Measurements from ENCODE around the gene MPL. TPM values are rescaled to one million over a fixed set of nuclear protein-coding genes. Genes with fewer than 3 reads are reported as not detected.

The MPL gene
- total and polyA plus RNA-seq, 9 donors: 0.35 to 2.6 (median 0.73) TPM; not detected in 1

GRCh38 chr1:43387976-43388599, 50.5 kb downstream of the MPL start:
- DNase-seq: no peak
- Histone ChIP-seq H3K4me3 (no peak overlapping the region), H3K27me3 (no peaks in the 10 kb centered on the region), H3K36me3 (no peaks in the 10 kb centered on the region), H3K4me1 (ENCODE audit: insufficient read depth) (peaks cover 4% of the 10 kb centered on the region), H3K9me3 (no peaks in the 10 kb centered on the region), H3K27ac (no peak overlapping the region)
- TF ChIP-seq CTCF (IDR thresholded peaks at IDR 0.05) (no peak), POLR2A (IDR thresholded peaks at IDR 0.05) (no peak), EP300 (IDR thresholded peaks at IDR 0.05) (no peak)
- intact Hi-C loops (cut with DNase I): no loop called here
- 50 to 56% (median 56%) methylated on average over 4 of the region's 4 CpGs for WGBS, 3 donors

DNA sequence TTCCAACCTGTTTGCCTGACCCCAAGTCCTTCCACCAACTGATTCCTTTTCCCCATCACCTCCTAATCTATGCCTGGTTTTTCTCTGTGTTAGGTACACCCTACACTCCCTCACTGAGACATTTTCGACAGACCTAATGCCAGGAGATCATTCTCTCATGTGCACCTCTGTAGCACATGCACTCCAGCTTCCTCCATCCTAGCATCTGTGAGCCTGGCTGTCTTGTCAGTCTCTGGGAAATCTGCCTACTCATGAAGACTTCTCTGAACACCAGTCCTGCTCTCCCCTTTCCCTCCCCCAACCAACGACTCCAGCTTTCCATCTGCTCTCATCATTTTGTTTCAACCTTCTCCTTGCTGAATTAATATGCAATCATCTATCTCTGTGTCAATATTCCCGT, 51.0 kb downstream of the MPL start:
- Histone ChIP-seq H3K9me3 (no peaks in the 10 kb centered on the region), H3K27me3 (no peaks in the 10 kb centered on the region), H3K4me3 (peak overlapping the region; percentile 97), H3K27ac (no peak overlapping the region), H3K4me1 (ENCODE audit: insufficient read depth) (peaks cover 4% of the 10 kb centered on the region), H3K36me3 (no peaks in the 10 kb centered on the region)
- TF ChIP-seq CTCF (IDR thresholded peaks at IDR 0.05): no peak
- WGBS, 3 donors: 28 to 34% (median 30%) methylated on average over 3 of the region's 3 CpGs
- no peak for DNase-seq
- intact Hi-C loops (cut with DNase I): no loop called here

DNA sequence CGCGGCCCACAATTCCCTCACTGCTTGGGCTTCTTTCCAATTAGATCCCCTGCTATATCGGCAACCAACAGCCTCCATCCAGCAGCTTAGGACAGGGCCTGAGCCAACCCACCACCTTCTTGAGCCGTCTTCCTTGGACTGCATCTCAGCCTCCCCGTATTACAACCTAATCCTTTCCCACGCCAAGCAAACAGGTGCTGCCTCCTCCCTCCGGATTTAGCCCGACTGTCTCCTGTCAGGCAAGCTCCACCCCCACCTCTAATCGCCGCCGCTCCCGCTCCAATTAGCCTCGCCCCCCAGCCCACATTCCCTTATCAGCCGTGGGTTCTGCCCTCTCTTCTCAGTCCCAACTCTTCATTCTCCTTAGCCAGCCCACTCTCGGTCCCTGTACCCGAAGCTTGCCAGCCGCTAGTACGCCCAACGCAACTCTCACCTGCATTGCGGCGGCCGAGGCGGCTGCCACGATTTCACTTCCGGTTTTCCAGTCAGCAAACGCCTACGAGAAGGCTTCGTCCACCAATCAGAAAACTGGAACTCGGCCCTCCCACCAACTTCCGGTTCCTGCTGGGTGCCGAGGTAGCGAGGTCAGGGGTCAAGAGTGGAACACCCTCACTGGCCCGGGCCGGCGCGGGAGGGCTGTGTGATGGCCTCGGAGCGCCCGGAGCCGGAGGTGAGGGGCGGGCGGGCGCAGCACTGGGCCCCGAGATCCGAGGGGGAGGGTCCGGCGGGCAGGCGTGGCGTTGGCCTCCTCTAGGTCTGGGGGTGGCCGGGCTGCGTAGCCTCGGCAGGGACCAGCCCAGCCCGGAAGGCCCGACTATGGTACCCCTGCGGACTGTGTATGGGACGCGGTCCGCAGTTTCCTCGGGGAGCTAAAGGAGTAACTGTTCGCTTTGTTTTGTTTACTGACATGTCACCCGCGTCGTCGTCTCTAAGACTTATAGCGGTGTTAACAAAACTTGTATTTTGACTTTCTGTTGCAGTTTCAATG, 52.0 kb downstream of the MPL start, which contains the start of the genes MED8 and SZT2:
Gene MED8, minus strand, starts transcription at position 475 of the 988 bp plus-strand sequence. Its CDS starts 36 bp downstream, at position 439.
Gene SZT2, plus strand, starts transcription at position 574 of the 988 bp plus-strand sequence. Its CDS starts 70 bp downstream, at position 644.
- Histone ChIP-seq H3K36me3 (no peaks in the 10 kb centered on the region), H3K27me3 (no peaks in the 10 kb centered on the region), H3K9me3 (no peaks in the 10 kb centered on the region), H3K4me3 (peak within 1 kb of the TSS; percentile 97), H3K27ac (peak within 1 kb of the TSS; percentile 0 to 65), H3K4me1 (ENCODE audit: insufficient read depth) (peaks cover 4% of the 10 kb centered on the region)
- intact Hi-C loops (cut with DNase I): no loop called here
- DNase-seq: peak; percentile 95 to 97 (median 96)
- WGBS, 3 donors: 0 to 1% (median 0%) methylated on average over 46 to 65 of the region's 65 CpGs
- TF ChIP-seq POLR2A (IDR thresholded peaks at IDR 0.05) (peak; percentile 73), EP300 (IDR thresholded peaks at IDR 0.05) (no peak)

- TF ChIP-seq EP300 (IDR thresholded peaks at IDR 0.05) (no peak), POLR2A (IDR thresholded peaks at IDR 0.05) (no peak), CTCF (IDR thresholded peaks at IDR 0.05) (no peak)
- DNase-seq: no peak
- no peaks in the 10 kb centered on the region for H3K36me3 ChIP-seq
- peaks cover 4% of the 10 kb centered on the region for H3K4me1 ChIP-seq (ENCODE audit: insufficient read depth)
- H3K9me3 ChIP-seq: no peaks in the 10 kb centered on the region
- 76 to 80% (median 78%) methylated on average over 3 of the region's 3 CpGs for WGBS, 3 donors
- no peak overlapping the region for H3K27ac ChIP-seq
- no peak overlapping the region for H3K4me3 ChIP-seq
- no peaks in the 10 kb centered on the region for H3K27me3 ChIP-seq
- intact Hi-C loops (cut with DNase I): no loop called here
Measured at GRCh38 chr1:43392702-43393101, 55.1 kb downstream of the MPL start.

All from ovary (tissue), 9 donors.